ENCODE results near the gene MUC15.

DNA sequence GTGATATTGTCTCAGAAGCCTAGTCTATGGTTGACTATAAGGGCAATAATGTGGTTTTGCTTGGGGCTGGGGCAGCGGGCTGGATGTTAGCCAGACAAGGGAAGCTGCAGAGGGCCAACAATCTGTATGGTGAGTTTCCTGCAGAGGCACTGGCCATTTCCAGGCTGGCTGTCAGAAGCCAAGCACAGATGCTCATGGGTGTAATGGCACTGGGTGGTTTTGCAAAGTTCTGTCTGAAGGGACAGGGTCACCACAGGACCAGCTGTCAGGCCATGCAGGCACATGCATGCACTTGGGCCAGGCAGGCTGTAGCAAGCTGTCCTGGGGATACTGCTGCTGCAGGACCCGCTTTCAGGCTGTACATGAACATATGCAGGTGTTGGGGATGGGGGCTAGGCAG lies 41.7 kb upstream of the MUC15 start:
- no peak for TF ChIP-seq POLR2AphosphoS5 (IDR thresholded peaks at IDR 0.05; ENCODE audit: low read depth, low read length)
- TF ChIP-seq POLR2A (IDR thresholded peaks at IDR 0.05; ENCODE audit: low read depth, low read length): no peak
- no peak for TF ChIP-seq TAF1 (IDR thresholded peaks at IDR 0.05; ENCODE audit: borderline replicate concordance, low read depth, low read length)
